Midbrain (tissue), 1 donor: Measurements from ENCODE around the gene STXBP5L.
"Not testable (repeated sequence)": the region's sequence is repeated elsewhere in the genome, so short reads cannot be mapped to it uniquely, and the experiment has no call there.

Experiments
- DNase-seq: peaks from one replicate; lab custom pipeline; 2025; lab: John Stamatoyannopoulos, UW

STXBP5L gene

GRCh38 chr3:121230194-121230593 lies 322.2 kb downstream of the STXBP5L start:
- DNase-seq: not testable (repeated sequence)

GRCh38 chr3:121231872-121232271 lies 323.9 kb downstream of the STXBP5L start:
- no peak for DNase-seq

GRCh38 chr3:121232309-121233225 lies 324.6 kb downstream of the STXBP5L start:
- DNase-seq: no peak

- DNase-seq: no peak
Observed at GRCh38 chr3:121243208-121243607, 335.2 kb downstream of the STXBP5L start.

- DNase-seq: no peak
Observed at GRCh38 chr3:121252676-121253075, 344.7 kb downstream of the STXBP5L start.

GRCh38 chr3:121269389-121269788 lies 361.4 kb downstream of the STXBP5L start:
- DNase-seq: no peak

GRCh38 chr3:121274411-121274810 lies 366.4 kb downstream of the STXBP5L start:
- no peak for DNase-seq

- no peak for DNase-seq
Observed at GRCh38 chr3:121295452-121295851, 387.4 kb downstream of the STXBP5L start.

- DNase-seq: no peak
Observed at GRCh38 chr3:121295979-121296378, 388.0 kb downstream of the STXBP5L start.

- DNase-seq: no peak
Observed at GRCh38 chr3:121324320-121324719, 416.3 kb downstream of the STXBP5L start.

- DNase-seq: no peak
Observed at GRCh38 chr3:121330118-121330517, 422.1 kb downstream of the STXBP5L start.

GRCh38 chr3:121330634-121331033 lies 422.6 kb downstream of the STXBP5L start:
- no peak for DNase-seq

GRCh38 chr3:121355960-121356359 lies 448.0 kb downstream of the STXBP5L start:
- DNase-seq: not testable (repeated sequence)

GRCh38 chr3:121362035-121362734 lies 454.2 kb downstream of the STXBP5L start:
- no peak for DNase-seq

- not testable (repeated sequence) for DNase-seq
Observed at GRCh38 chr3:121388308-121388707, 480.3 kb downstream of the STXBP5L start.

- not testable (repeated sequence) for DNase-seq
Observed at GRCh38 chr3:121395967-121396366, 488.0 kb downstream of the STXBP5L start.

- DNase-seq: not testable (repeated sequence)
Observed at GRCh38 chr3:121398051-121398450, 490.0 kb downstream of the STXBP5L start.

- DNase-seq: no peak
Observed at GRCh38 chr3:121399820-121400219, 491.8 kb downstream of the STXBP5L start.

- DNase-seq: no peak
Observed at GRCh38 chr3:121405631-121406030, 497.6 kb downstream of the STXBP5L start.

- no peak for DNase-seq
Observed at GRCh38 chr3:121411523-121411922, 503.5 kb downstream of the STXBP5L start.

GRCh38 chr3:121414924-121415323 lies 506.9 kb downstream of the STXBP5L start:
- DNase-seq: no peak

- no peak for DNase-seq
Observed at GRCh38 chr3:121418182-121418581, 510.2 kb downstream of the STXBP5L start.

- no peak for DNase-seq
Observed at GRCh38 chr3:121424549-121424948, 516.5 kb downstream of the STXBP5L start.
